HepG2 (cell line): ENCODE results near the gene CPPED1.

Experiments used
- ATF1 ChIP-seq: IDR thresholded peaks from 2 replicates; pipeline ENCODE4 v1.6.1; 2016; ENCODE audit warnings: mild to moderate bottlenecking, control low read depth
- BHLHE40 ChIP-seq: IDR thresholded peaks from 2 replicates; pipeline ENCODE4 v1.6.1; 2011; ENCODE audit warnings: low read length, improper control_type of control experiment
- MAFG ChIP-seq: sonication (generic); formaldehyde crosslinking; IDR thresholded peaks from 2 replicates; pipeline ENCODE4 v1.5.1; 2020; ENCODE audit warnings: mild to moderate bottlenecking, missing genetic modification reagents
- POLR2AphosphoS5 ChIP-seq: IDR thresholded peaks from 2 replicates; pipeline ENCODE4 v1.6.1; 2012; ENCODE audit warnings: low read depth, low read length
- SNAI1 ChIP-seq: sonication (generic); formaldehyde crosslinking; IDR thresholded peaks from 2 replicates; pipeline ENCODE4 v1.5.0; 2020; ENCODE audit warnings: mild to moderate bottlenecking, missing genetic modification reagents, borderline replicate concordance
- SP5 ChIP-seq: IDR thresholded peaks from 2 replicates; pipeline ENCODE4 v1.6.1; 2016; ENCODE audit warnings: low read depth, borderline replicate concordance
- ZNF768 ChIP-seq: sonication (generic); formaldehyde crosslinking; IDR thresholded peaks from 2 replicates; pipeline ENCODE4 v1.4.0; 2020; ENCODE audit warnings: missing genetic modification reagents
- ZZZ3 ChIP-seq: sonication (generic); formaldehyde crosslinking; IDR thresholded peaks from 2 replicates; pipeline ENCODE4 v1.4.0; 2020; ENCODE audit warnings: missing genetic modification reagents, mild to moderate bottlenecking, borderline replicate concordance
- TF ChIP-seq, protein P1 (sequence below): sonication (generic); formaldehyde crosslinking; IDR thresholded peaks from 2 replicates; pipeline ENCODE4 v1.5.0; 2020; ENCODE audit warnings: mild to moderate bottlenecking, missing genetic modification reagents, moderate library complexity
- TF ChIP-seq, protein P2 (sequence below): IDR thresholded peaks from 2 replicates; pipeline ENCODE4 v1.6.1; 2016
- TF ChIP-seq, protein P3 (sequence below): sonication (generic); formaldehyde crosslinking; IDR thresholded peaks from 2 replicates; pipeline ENCODE4 v1.4.0; 2020; ENCODE audit warnings: missing genetic modification reagents

DNA sequence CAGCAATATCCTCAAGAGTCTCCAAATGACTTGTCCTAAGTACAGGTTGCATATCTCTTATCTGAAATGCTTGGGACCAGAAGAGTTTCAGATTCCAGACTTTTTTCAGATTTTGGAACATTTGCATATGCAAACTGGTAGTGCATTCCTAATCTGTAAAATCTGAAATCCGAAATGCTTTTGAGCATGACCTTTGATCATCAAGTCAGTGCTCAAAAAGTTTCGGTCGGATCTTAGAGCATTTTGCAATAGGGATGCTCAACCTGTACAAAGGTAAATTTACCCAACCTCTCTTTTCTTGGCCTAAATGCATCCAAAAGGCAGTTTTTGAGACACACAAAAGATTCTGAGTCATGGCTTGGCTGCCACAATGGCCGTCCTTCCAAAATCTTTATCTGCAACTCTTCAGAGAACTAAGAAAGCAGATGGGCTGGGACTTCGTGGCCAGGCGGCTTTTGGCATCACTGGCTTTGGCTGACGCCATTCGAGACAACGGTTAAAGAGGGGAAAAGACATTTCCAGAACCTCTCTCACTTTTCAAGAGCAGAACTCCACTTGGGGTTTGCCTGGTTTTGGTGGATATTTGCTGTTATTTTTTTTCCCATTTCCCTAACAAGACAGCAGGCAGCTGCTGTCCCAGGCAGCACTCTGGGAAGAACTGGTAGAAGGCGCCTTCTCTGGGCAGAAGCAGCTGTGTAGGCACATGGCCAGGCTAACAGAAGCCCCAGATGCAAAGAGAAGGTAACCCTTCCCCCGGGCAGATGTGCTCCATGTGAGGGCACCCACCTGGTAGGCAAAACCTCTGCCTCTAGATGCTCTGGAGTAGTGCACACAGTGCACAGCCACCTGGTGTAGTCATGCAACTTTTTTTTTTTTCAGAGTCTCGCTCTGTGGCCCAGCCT lies 8.9 kb downstream of the CPPED1 start:
- TF ChIP-seq POLR2AphosphoS5 (no peak), ATF1 (CRISPR knock-in tag) (no peak), SP5 (CRISPR knock-in tag) (no peak), SNAI1 (CRISPR knock-in tag) (no peak), ZNF768 (no peak), BHLHE40 (no peak), ZZZ3 (CRISPR knock-in tag) (no peak), MAFG (CRISPR knock-in tag) (no peak)
- TF ChIP-seq, protein P1, sequence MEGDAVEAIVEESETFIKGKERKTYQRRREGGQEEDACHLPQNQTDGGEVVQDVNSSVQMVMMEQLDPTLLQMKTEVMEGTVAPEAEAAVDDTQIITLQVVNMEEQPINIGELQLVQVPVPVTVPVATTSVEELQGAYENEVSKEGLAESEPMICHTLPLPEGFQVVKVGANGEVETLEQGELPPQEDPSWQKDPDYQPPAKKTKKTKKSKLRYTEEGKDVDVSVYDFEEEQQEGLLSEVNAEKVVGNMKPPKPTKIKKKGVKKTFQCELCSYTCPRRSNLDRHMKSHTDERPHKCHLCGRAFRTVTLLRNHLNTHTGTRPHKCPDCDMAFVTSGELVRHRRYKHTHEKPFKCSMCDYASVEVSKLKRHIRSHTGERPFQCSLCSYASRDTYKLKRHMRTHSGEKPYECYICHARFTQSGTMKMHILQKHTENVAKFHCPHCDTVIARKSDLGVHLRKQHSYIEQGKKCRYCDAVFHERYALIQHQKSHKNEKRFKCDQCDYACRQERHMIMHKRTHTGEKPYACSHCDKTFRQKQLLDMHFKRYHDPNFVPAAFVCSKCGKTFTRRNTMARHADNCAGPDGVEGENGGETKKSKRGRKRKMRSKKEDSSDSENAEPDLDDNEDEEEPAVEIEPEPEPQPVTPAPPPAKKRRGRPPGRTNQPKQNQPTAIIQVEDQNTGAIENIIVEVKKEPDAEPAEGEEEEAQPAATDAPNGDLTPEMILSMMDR (CRISPR knock-in tag): no peak
- TF ChIP-seq, protein P2, sequence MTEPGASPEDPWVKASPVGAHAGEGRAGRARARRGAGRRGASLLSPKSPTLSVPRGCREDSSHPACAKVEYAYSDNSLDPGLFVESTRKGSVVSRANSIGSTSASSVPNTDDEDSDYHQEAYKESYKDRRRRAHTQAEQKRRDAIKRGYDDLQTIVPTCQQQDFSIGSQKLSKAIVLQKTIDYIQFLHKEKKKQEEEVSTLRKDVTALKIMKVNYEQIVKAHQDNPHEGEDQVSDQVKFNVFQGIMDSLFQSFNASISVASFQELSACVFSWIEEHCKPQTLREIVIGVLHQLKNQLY: no peak
- TF ChIP-seq, protein P3, sequence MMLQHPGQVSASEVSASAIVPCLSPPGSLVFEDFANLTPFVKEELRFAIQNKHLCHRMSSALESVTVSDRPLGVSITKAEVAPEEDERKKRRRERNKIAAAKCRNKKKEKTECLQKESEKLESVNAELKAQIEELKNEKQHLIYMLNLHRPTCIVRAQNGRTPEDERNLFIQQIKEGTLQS (CRISPR knock-in tag): no peak
